Thoracic aorta (tissue), 2 donors: ENCODE measurements around the gene UBR2. TPM values are rescaled to one million over a fixed set of nuclear protein-coding genes. Genes with fewer than 3 reads are reported as not detected.

Experiments used
- ATAC-seq: fragments of 150-250 bp; one replicate; pipeline ENCODE4 v1.8.0; 2017; ENCODE audit warnings: low read depth; ENCODE audit not compliant: insufficient number of reproducible peaks, low FRiP score
- DNase-seq: peaks from one replicate; pipeline ENCODE4 v3.0.0-alpha.2; 2020; ENCODE audit warnings: low spot score
- H3K27ac ChIP-seq, 2 donors: fragments of 200-600 bp; sonication (generic); 1 replicate in 1 of 2; 2 replicates in 1 of 2; pipeline ENCODE4 v1.5.1; 2016; ENCODE audit warnings: mild to moderate bottlenecking in 2 of 2, moderate library complexity in 2 of 2
- H3K27me3 ChIP-seq: fragments of 200-600 bp; sonication (generic); replicated peaks from 2 replicates; pipeline ENCODE4 v1.6.0; 2016; ENCODE audit warnings: mild to moderate bottlenecking; ENCODE audit not compliant: insufficient read depth
- H3K36me3 ChIP-seq: fragments of 200-600 bp; sonication (generic); one replicate; pipeline ENCODE4 v1.5.1; 2016
- H3K4me1 ChIP-seq, 2 donors: fragments of 200-600 bp; sonication (generic); 1 replicate in 1 of 2; 2 replicates in 1 of 2; pipeline versions ENCODE4 v1.5.1 to v1.6.0; 2016; ENCODE audit warnings: low read depth in 2 of 2, mild to moderate bottlenecking in 1 of 2; ENCODE audit not compliant: control insufficient read depth in 1 of 2
- H3K4me3 ChIP-seq: fragments of 200-600 bp; sonication (generic); 2 replicates; pipeline ENCODE4 v1.5.1; 2016; ENCODE audit warnings: mild to moderate bottlenecking
- H3K9me3 ChIP-seq: fragments of 200-600 bp; sonication (generic); 2 replicates; pipeline ENCODE4 v1.5.1; 2016
- CTCF ChIP-seq: fragments of 200-600 bp; sonication (generic); IDR thresholded peaks from one replicate; pipeline ENCODE4 v1.5.1; 2019; ENCODE audit warnings: antibody characterized with exemption
- total RNA-seq, 2 donors: library from RNA; depleted of rRNA; stranded (reverse); fragments of >200 nt; gene quantifications; one replicate each; pipeline versions ENCODE4 v1.1.0 to v1.2.3, GENCODE V29; 2016

UBR2 gene
- total RNA-seq, 2 donors from 2014 or later: 25.9 to 38.7 TPM

DNA sequence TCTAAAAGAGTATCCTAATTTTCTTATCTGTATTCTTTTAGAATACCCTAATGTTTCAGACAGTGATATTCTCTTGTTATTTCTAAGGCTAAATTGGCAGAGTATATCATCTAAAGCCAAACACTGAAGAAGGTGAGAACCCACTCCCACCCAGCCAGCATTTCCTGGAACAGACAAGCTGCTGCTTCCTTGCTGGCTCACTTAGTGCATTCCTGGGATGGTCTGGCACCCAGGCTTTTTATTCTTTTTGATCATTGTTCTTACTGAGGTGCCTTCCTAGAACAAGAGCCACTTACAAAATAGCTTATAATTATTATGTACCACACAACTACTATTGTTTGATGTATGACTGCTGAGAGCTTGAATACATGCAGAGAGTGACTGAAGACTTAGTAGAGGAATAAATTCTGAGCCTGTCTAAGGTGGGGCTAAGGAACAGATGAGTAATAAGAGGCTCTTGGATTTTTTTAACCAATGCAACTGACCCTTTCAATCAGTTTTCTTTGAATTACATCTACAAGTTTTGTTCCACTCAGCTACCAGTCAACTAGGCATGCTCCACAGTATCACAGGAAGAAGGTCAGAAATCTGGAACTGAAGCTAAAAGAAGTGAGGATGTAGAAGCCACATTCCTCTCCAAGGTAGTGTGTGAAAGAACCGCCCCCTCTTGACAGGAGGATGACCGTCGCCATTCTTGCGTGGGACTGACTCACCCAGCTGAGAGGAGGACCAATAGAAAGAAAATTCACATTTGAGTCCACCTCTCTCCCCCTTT is 128.5 kb downstream of the UBR2 start:
- H3K36me3 ChIP-seq: peaks cover 5% of the 10 kb centered on the region
- peak overlapping the region; percentile 61 to 63 for H3K27ac ChIP-seq
- no peak overlapping the region for H3K4me3 ChIP-seq
- DNase-seq: no peak
- ATAC-seq: no peak
- no peaks in the 10 kb centered on the region for H3K9me3 ChIP-seq
- peaks cover 24 to 66% of the 10 kb centered on the region in 2 donors for H3K4me1 ChIP-seq
- H3K27me3 ChIP-seq: no peaks in the 10 kb centered on the region
- no peak for TF ChIP-seq CTCF

DNA sequence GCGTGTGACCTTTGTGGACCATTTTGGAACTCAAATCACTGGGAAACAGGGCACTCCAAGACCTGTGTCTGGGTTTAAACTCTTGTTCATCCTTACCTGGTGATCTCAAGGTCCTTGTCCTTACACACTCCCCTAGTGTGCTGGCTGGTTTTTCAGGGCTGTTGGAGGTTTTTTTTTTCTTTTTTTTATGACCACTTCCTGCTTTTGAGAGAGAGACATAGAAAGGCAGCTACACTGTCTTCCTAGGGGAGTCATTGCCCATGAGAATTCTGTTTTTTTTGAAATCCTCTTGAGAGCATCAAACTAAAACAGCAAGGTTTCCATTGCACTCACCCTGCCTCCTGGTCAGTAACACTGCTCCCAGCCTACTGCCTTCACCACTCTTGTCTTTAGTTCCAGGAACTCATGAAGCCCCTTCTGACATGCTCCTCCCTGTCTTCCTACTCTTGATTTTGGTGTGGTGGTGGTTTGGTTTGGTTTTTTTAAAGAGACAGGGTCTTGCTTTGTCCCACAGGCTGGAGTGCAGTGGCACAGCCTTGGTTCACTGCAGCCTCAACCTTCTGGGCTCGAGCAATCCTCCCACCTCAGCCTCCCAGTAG is 130.0 kb downstream of the UBR2 start:
- ATAC-seq (no peak), DNase-seq (no peak)
- TF ChIP-seq CTCF: no peak
- H3K9me3 ChIP-seq: no peaks in the 10 kb centered on the region
- H3K36me3 ChIP-seq: peaks cover 5% of the 10 kb centered on the region
- no peak overlapping the region for H3K4me3 ChIP-seq
- H3K27me3 ChIP-seq: no peaks in the 10 kb centered on the region
- peaks cover 24 to 68% of the 10 kb centered on the region in 2 donors for H3K4me1 ChIP-seq
- peak overlapping the region; percentile 37 to 63 for H3K27ac ChIP-seq

DNA sequence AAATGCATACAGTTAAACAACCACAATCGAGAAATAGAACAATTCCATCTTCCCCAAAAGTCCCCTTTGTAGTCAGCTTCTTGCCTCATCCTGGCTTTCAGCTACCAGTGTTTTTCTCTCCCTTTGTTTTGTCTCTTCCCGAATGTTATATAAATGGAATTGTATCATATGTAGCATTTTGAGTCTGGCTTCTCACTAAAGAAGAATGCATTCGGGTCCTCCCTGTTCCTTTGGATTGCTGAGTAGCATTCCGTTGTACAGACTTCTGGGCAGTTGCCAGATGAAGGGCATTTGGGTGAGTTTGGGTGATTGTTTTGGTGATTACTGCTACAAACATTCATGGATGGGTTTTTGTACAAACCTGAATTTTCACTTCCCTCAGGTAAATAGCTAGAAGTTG is 130.8 kb downstream of the UBR2 start:
- ATAC-seq (no peak), DNase-seq (no peak)
- no peaks in the 10 kb centered on the region for H3K9me3 ChIP-seq
- H3K36me3 ChIP-seq: peaks cover 5% of the 10 kb centered on the region
- H3K4me3 ChIP-seq: no peak overlapping the region
- no peak for TF ChIP-seq CTCF
- H3K27me3 ChIP-seq: no peaks in the 10 kb centered on the region
- H3K4me1 ChIP-seq: peaks cover 24 to 68% of the 10 kb centered on the region in 2 donors
- peak overlapping the region; percentile 10 to 63 for H3K27ac ChIP-seq

DNA sequence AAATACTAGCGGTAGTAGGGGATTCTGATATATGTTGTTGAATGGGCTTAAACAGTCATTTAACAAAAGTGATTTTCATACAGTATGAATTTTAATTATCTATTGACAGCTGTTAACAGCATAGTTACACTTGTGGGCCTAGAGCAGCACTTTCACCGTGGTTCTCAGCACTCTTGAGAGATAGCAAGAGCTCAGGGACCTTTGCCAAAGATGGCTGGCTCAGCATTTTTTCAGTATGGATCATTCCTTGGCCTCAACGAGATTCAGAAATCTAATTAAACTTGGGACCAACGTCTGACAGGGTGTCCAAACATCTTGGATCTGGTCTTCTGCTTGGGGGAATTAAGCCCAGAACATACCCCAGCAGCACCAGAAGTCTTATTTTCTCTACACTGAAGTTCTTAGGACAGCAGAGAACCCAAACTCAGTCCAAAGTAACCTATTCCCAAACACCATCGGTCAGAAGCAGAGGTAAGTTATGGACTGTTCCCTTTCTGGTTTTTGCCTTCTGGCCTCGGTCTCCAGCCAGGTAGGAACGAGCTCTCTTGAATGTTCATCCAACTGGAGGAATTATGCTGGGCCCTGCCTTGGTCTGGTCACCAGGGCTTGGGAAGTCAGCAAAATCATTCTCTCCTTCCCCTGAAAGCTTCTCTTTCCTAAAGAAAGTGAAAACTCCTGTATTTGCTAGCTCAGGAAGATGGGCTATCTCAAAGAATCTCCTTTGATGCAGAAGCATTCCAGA is 132.9 kb downstream of the UBR2 start:
- ATAC-seq (no peak), DNase-seq (no peak)
- Histone ChIP-seq H3K9me3 (no peaks in the 10 kb centered on the region), H3K36me3 (peaks cover 5% of the 10 kb centered on the region), H3K27ac (no peak overlapping the region), H3K27me3 (no peaks in the 10 kb centered on the region), H3K4me3 (no peak overlapping the region), H3K4me1 (peaks cover 14 to 55% of the 10 kb centered on the region in 2 donors)
- TF ChIP-seq CTCF: no peak

GRCh38 chr6:42697268-42697655 is 133.4 kb downstream of the UBR2 start:
- Histone ChIP-seq H3K27ac (no peak overlapping the region), H3K4me3 (no peak overlapping the region), H3K36me3 (peaks cover 5% of the 10 kb centered on the region), H3K4me1 (peaks cover 11 to 49% of the 10 kb centered on the region in 2 donors), H3K9me3 (no peaks in the 10 kb centered on the region), H3K27me3 (no peaks in the 10 kb centered on the region)
- no peak for TF ChIP-seq CTCF
- DNase-seq (no peak), ATAC-seq (no peak)
